CD4-positive, alpha-beta T cell treated with Interleukin-21 for 1 hour (primary cell): ENCODE data around the gene ASRGL1.
"Not testable (repeated sequence)": the region's sequence is repeated elsewhere in the genome, so short reads cannot be mapped to it uniquely, and the experiment has no call there.

Experiments
- DNase-seq: peaks from one replicate; pipeline ENCODE4 v3.0.0-alpha.2; 2020

Gene ASRGL1

GRCh38 chr11:62353841-62354240, 16.6 kb downstream of the ASRGL1 start:
- DNase-seq: no peak

- DNase-seq: no peak
Measured at GRCh38 chr11:62358273-62358672, 21.0 kb downstream of the ASRGL1 start.

GRCh38 chr11:62359475-62359874, 22.2 kb downstream of the ASRGL1 start:
- no peak for DNase-seq

- no peak for DNase-seq
Measured at GRCh38 chr11:62360685-62361084, 23.4 kb downstream of the ASRGL1 start.

GRCh38 chr11:62368861-62369477, 31.7 kb downstream of the ASRGL1 start:
- not testable (repeated sequence) for DNase-seq

GRCh38 chr11:62370743-62371440, 33.6 kb downstream of the ASRGL1 start:
- peak; percentile 50 for DNase-seq

- no peak for DNase-seq
Measured at GRCh38 chr11:62372871-62373270, 35.6 kb downstream of the ASRGL1 start.

- DNase-seq: no peak
Measured at GRCh38 chr11:62373464-62374119, 36.3 kb downstream of the ASRGL1 start.

GRCh38 chr11:62374801-62375200, 37.6 kb downstream of the ASRGL1 start:
- DNase-seq: no peak

GRCh38 chr11:62378459-62379063, 41.3 kb downstream of the ASRGL1 start:
- DNase-seq: peak; percentile 69

- not testable (repeated sequence) for DNase-seq
Measured at GRCh38 chr11:62379586-62379985, 42.3 kb downstream of the ASRGL1 start.

GRCh38 chr11:62380821-62381245, 43.6 kb downstream of the ASRGL1 start:
- peak; percentile 81 for DNase-seq

GRCh38 chr11:62383822-62384221, 46.6 kb downstream of the ASRGL1 start:
- DNase-seq: no peak

- DNase-seq: peak; percentile 55
Measured at GRCh38 chr11:62386083-62386482, 48.8 kb downstream of the ASRGL1 start.

- no peak for DNase-seq
Measured at GRCh38 chr11:62387381-62387780, 50.1 kb downstream of the ASRGL1 start.

GRCh38 chr11:62388999-62389398, 51.8 kb downstream of the ASRGL1 start:
- no peak for DNase-seq

- DNase-seq: no peak
Measured at GRCh38 chr11:62390237-62390636, 53.0 kb downstream of the ASRGL1 start.

- DNase-seq: no peak
Measured at GRCh38 chr11:62390722-62391121, 53.5 kb downstream of the ASRGL1 start.

- DNase-seq: no peak
Measured at GRCh38 chr11:62391642-62392425, 54.6 kb downstream of the ASRGL1 start.

- DNase-seq: no peak
Measured at GRCh38 chr11:62392506-62392905, 55.3 kb downstream of the ASRGL1 start.

GRCh38 chr11:62393061-62393611, 55.9 kb downstream of the ASRGL1 start:
- DNase-seq: peak; percentile 61

- no peak for DNase-seq
Measured at GRCh38 chr11:62393735-62394134, 56.5 kb downstream of the ASRGL1 start.
